Uterus (tissue), 2 donors: ENCODE results near the gene FGF8.

ENCODE experiments used
- CTCF ChIP-seq, 4 experiments: fragments of 200-600 bp in 2 of 4; fragments of 450-650 bp in 2 of 4; sonication (generic) in 2 of 4; IDR thresholded peaks; one replicate each; pipeline ENCODE4 v1.5.1; 2016 to 2019; ENCODE audit warnings: antibody characterized with exemption in 4 of 4, mild to moderate bottlenecking in 2 of 4, moderate library complexity in 1 of 4
- POLR2A ChIP-seq, 2 donors: fragments of 450-650 bp; IDR thresholded peaks; one replicate each; pipeline ENCODE4 v1.6.1; 2016; ENCODE audit warnings: antibody characterized with exemption in 2 of 2, mild to moderate bottlenecking in 1 of 2, moderate library complexity in 1 of 2

GRCh38 chr10:101818119-101818871, 42.4 kb upstream of the FGF8 start, which contains the start of gene OGA:
- TF ChIP-seq CTCF (IDR thresholded peaks at IDR 0.05) (peak in 1 of 4 experiments; percentile 40), POLR2A (IDR thresholded peaks at IDR 0.05) (peak; percentile 98)
